ENCODE results near the gene KIAA0319L.

The KIAA0319L gene

GRCh38 chr1:35460796-35461195 is 96.4 kb downstream of the KIAA0319L start:
- no peak overlapping the region for H2AFZ ChIP-seq (ENCODE audit: low read depth, low read length)
- TF ChIP-seq EZH2 (IDR thresholded peaks at IDR 0.05; ENCODE audit: borderline replicate concordance, low read depth, low read length, severe bottlenecking) (no peak), CTCF (IDR thresholded peaks at IDR 0.05; ENCODE audit: borderline replicate concordance, extremely low read depth, low read length, poor library complexity, severe bottlenecking) (no peak)
- H4K20me1 ChIP-seq (ENCODE audit: insufficient read depth, low read length), result no peaks in the 10 kb centered on the region
- peaks cover 5% of the 10 kb centered on the region for H3K9me3 ChIP-seq (ENCODE audit: insufficient read depth, low read length, severe bottlenecking)
- no peak overlapping the region for H3K9ac ChIP-seq (ENCODE audit: low read depth, low read length)
- no peak overlapping the region for H3K4me2 ChIP-seq (ENCODE audit: insufficient read depth, low read length)
- H3K4me1 ChIP-seq (ENCODE audit: insufficient read depth, low read length), result no peaks in the 10 kb centered on the region
- DNase-seq (no peak), ATAC-seq (ENCODE audit: insufficient read depth, low read depth) (no peak)
- H3K27ac ChIP-seq (ENCODE audit: low read length), result no peak overlapping the region
- peaks cover 31% of the 10 kb centered on the region for H3K36me3 ChIP-seq (ENCODE audit: insufficient read depth, low read length)
- H3K4me3 ChIP-seq (ENCODE audit: low read depth in 1 of 2, low read length in 2 of 2), result no peak overlapping the region
- no peaks in the 10 kb centered on the region for H3K27me3 ChIP-seq (ENCODE audit: insufficient read depth, low read length, poor library complexity)
- H3K79me2 ChIP-seq (ENCODE audit: insufficient read depth, low read length), result no peaks in the 10 kb centered on the region

- no peak for DNase-seq
- Histone ChIP-seq H3K79me2 (ENCODE audit: insufficient read depth, low read length) (no peaks in the 10 kb centered on the region), H3K36me3 (ENCODE audit: insufficient read depth, low read length) (peaks cover 34% of the 10 kb centered on the region), H4K20me1 (ENCODE audit: insufficient read depth, low read length) (no peaks in the 10 kb centered on the region), H3K4me2 (ENCODE audit: insufficient read depth, low read length) (no peak overlapping the region), H3K27me3 (ENCODE audit: insufficient read depth, low read length, poor library complexity) (no peaks in the 10 kb centered on the region), H3K4me1 (ENCODE audit: insufficient read depth, low read length) (no peaks in the 10 kb centered on the region), H3K27ac (ENCODE audit: low read length) (no peak overlapping the region), H2AFZ (ENCODE audit: low read depth, low read length) (no peak overlapping the region), H3K9ac (ENCODE audit: low read depth, low read length) (no peak overlapping the region), H3K9me3 (ENCODE audit: insufficient read depth, low read length, severe bottlenecking) (no peaks in the 10 kb centered on the region), H3K4me3 (ENCODE audit: low read depth in 1 of 2, low read length in 2 of 2) (no peak overlapping the region)
- ATAC-seq (ENCODE audit: insufficient read depth, low read depth), result no peak
- no peak for TF ChIP-seq EZH2 (IDR thresholded peaks at IDR 0.05; ENCODE audit: borderline replicate concordance, low read depth, low read length, severe bottlenecking)
- TF ChIP-seq CTCF (IDR thresholded peaks at IDR 0.05; ENCODE audit: borderline replicate concordance, extremely low read depth, low read length, poor library complexity, severe bottlenecking), result peak; percentile 17
These were observed 102.6 kb downstream of the KIAA0319L start for GRCh38 chr1:35454616-35455015.

GRCh38 chr1:35454176-35454575 is 103.0 kb downstream of the KIAA0319L start:
- TF ChIP-seq CTCF (IDR thresholded peaks at IDR 0.05; ENCODE audit: borderline replicate concordance, extremely low read depth, low read length, poor library complexity, severe bottlenecking) (no peak), EZH2 (IDR thresholded peaks at IDR 0.05; ENCODE audit: borderline replicate concordance, low read depth, low read length, severe bottlenecking) (no peak)
- no peak overlapping the region for H3K27ac ChIP-seq (ENCODE audit: low read length)
- H3K4me2 ChIP-seq (ENCODE audit: insufficient read depth, low read length), result no peak overlapping the region
- H3K9ac ChIP-seq (ENCODE audit: low read depth, low read length), result no peak overlapping the region
- no peak overlapping the region for H3K4me3 ChIP-seq (ENCODE audit: low read depth in 1 of 2, low read length in 2 of 2)
- ATAC-seq (ENCODE audit: insufficient read depth, low read depth), result no peak
- H3K79me2 ChIP-seq (ENCODE audit: insufficient read depth, low read length), result no peaks in the 10 kb centered on the region
- H3K9me3 ChIP-seq (ENCODE audit: insufficient read depth, low read length, severe bottlenecking), result no peaks in the 10 kb centered on the region
- H3K27me3 ChIP-seq (ENCODE audit: insufficient read depth, low read length, poor library complexity), result no peaks in the 10 kb centered on the region
- DNase-seq, result no peak
- H2AFZ ChIP-seq (ENCODE audit: low read depth, low read length), result no peak overlapping the region
- H3K4me1 ChIP-seq (ENCODE audit: insufficient read depth, low read length), result no peaks in the 10 kb centered on the region
- H4K20me1 ChIP-seq (ENCODE audit: insufficient read depth, low read length), result no peaks in the 10 kb centered on the region
- peaks cover 38% of the 10 kb centered on the region for H3K36me3 ChIP-seq (ENCODE audit: insufficient read depth, low read length)

- DNase-seq, result no peak
- Histone ChIP-seq H3K9ac (ENCODE audit: low read depth, low read length) (no peak overlapping the region), H3K4me2 (ENCODE audit: insufficient read depth, low read length) (no peak overlapping the region), H4K20me1 (ENCODE audit: insufficient read depth, low read length) (no peaks in the 10 kb centered on the region), H3K9me3 (ENCODE audit: insufficient read depth, low read length, severe bottlenecking) (no peaks in the 10 kb centered on the region), H3K36me3 (ENCODE audit: insufficient read depth, low read length) (peaks cover 49% of the 10 kb centered on the region), H3K4me1 (ENCODE audit: insufficient read depth, low read length) (no peaks in the 10 kb centered on the region), H3K27me3 (ENCODE audit: insufficient read depth, low read length, poor library complexity) (no peaks in the 10 kb centered on the region), H3K79me2 (ENCODE audit: insufficient read depth, low read length) (no peaks in the 10 kb centered on the region), H2AFZ (ENCODE audit: low read depth, low read length) (no peak overlapping the region), H3K4me3 (ENCODE audit: low read depth in 1 of 2, low read length in 2 of 2) (no peak overlapping the region), H3K27ac (ENCODE audit: low read length) (no peak overlapping the region)
- TF ChIP-seq EZH2 (IDR thresholded peaks at IDR 0.05; ENCODE audit: borderline replicate concordance, low read depth, low read length, severe bottlenecking) (no peak), CTCF (IDR thresholded peaks at IDR 0.05; ENCODE audit: borderline replicate concordance, extremely low read depth, low read length, poor library complexity, severe bottlenecking) (no peak)
- no peak for ATAC-seq (ENCODE audit: insufficient read depth, low read depth)
These were observed 104.2 kb downstream of the KIAA0319L start for GRCh38 chr1:35453031-35453430.
